ENCODE data around the gene ADCK1.

DNA sequence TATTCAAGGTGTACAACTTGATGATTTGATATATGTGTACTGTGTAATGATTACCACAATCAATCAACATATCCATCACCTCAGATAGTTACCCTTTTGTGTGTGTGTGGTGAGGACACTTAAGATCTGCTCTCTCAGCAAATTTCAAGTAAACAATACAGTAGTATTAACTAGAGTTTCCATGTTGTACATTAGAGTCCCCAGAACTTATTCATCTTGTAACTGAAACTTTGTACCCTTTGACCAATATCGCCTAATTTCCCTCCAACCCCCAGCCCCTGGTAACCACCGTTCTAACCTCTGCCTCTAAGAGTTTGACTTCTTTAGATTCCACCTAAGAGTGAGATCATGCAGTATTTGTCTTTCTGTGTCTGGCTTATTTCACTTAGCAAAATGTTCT, 12.1 kb downstream of the ADCK1 start:
- TF ChIP-seq, protein P1, sequence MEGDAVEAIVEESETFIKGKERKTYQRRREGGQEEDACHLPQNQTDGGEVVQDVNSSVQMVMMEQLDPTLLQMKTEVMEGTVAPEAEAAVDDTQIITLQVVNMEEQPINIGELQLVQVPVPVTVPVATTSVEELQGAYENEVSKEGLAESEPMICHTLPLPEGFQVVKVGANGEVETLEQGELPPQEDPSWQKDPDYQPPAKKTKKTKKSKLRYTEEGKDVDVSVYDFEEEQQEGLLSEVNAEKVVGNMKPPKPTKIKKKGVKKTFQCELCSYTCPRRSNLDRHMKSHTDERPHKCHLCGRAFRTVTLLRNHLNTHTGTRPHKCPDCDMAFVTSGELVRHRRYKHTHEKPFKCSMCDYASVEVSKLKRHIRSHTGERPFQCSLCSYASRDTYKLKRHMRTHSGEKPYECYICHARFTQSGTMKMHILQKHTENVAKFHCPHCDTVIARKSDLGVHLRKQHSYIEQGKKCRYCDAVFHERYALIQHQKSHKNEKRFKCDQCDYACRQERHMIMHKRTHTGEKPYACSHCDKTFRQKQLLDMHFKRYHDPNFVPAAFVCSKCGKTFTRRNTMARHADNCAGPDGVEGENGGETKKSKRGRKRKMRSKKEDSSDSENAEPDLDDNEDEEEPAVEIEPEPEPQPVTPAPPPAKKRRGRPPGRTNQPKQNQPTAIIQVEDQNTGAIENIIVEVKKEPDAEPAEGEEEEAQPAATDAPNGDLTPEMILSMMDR (IDR thresholded peaks at IDR 0.05): no peak
- no peak for TF ChIP-seq POLR2A (IDR thresholded peaks at IDR 0.05)

All from Peyer's patch (tissue), 4 donors.